Measurements from ENCODE around the gene PACRG. TPM values are rescaled to one million over a fixed set of nuclear protein-coding genes. Genes with fewer than 3 reads are reported as not detected.
A peak's percentile ranks its signal among the peaks of the same experiment; 100 is the strongest.

Gene PACRG
- total RNA-seq, 1 donor from 2014 or later, result 10.5 TPM

DNA sequence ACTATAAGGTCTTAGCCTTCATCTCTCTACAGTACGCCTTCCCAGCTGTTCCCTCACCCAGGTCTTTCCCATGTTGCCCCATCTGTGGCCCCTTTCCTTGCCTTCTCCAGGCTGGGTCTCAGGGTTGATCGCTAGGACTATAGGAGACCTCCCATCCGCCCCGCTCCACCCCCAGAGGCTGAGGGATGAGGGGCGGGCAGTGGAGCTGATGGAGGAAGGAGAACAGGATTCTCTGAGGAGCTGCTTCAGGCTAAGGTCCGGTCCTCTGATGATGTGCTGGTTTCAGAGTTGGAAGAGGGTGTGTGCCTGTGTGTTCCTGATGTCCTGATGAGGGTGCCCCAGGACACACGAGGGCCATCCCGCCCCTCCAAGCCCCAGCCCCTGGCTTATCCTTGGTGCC lies 531.9 kb downstream of the PACRG start:
- DNase-seq, result no peak
- no peaks in the 10 kb centered on the region for H3K27me3 ChIP-seq (ENCODE audit: low read depth)
- intact Hi-C loops (cut with micrococcal nuclease), result no loop called here
- TF ChIP-seq, protein P1, sequence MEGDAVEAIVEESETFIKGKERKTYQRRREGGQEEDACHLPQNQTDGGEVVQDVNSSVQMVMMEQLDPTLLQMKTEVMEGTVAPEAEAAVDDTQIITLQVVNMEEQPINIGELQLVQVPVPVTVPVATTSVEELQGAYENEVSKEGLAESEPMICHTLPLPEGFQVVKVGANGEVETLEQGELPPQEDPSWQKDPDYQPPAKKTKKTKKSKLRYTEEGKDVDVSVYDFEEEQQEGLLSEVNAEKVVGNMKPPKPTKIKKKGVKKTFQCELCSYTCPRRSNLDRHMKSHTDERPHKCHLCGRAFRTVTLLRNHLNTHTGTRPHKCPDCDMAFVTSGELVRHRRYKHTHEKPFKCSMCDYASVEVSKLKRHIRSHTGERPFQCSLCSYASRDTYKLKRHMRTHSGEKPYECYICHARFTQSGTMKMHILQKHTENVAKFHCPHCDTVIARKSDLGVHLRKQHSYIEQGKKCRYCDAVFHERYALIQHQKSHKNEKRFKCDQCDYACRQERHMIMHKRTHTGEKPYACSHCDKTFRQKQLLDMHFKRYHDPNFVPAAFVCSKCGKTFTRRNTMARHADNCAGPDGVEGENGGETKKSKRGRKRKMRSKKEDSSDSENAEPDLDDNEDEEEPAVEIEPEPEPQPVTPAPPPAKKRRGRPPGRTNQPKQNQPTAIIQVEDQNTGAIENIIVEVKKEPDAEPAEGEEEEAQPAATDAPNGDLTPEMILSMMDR (IDR thresholded peaks at IDR 0.05; ENCODE audit: borderline replicate concordance), result no peak
- H3K4me1 ChIP-seq, result peaks cover 45% of the 10 kb centered on the region
- H3K27ac ChIP-seq (replicated peaks), result peak overlapping the region; percentile 73
- no peaks in the 10 kb centered on the region for H3K36me3 ChIP-seq
- no peaks in the 10 kb centered on the region for H3K9me3 ChIP-seq (replicated peaks)
- H3K4me3 ChIP-seq, result peak overlapping the region; percentile 52

DNA sequence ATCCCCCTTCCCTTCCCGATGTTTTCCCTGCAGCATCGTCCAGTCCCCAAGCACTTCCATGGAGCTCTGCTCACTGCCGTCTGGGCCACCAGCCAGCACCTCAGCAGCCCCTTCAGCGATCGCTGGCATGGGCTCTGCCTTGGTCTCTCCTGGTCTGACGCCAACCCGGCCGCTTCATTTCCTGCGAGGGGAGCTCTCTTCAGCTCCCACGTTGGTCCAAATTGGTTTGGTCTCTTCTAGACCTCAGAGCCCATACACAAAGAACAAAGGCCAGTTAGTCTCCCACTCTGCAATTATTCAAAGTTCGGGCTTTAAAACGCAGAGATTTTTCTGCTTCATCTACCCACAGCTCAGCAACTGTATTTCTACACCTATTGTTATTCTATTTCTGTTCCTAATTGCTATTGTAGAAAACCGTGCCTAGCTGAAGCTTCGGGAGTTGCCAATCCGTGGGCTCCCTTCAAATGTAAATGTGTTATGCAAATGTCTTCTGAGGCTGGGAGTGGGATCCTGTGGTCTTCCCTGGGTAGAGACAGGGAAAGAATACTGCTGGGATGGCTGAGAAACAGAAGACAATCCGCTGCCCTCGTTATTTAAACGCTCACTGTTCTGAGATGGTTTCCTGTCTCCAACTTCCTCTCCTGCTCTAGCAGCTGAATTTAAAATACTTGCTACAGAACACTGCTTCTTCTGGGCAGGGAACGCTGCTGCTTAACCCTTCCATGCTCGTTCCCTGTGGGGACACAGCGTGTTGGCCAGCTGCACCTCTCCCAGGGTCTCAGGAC lies 532.5 kb downstream of the PACRG start:
- intact Hi-C loops (cut with micrococcal nuclease), result no loop called here

DNA sequence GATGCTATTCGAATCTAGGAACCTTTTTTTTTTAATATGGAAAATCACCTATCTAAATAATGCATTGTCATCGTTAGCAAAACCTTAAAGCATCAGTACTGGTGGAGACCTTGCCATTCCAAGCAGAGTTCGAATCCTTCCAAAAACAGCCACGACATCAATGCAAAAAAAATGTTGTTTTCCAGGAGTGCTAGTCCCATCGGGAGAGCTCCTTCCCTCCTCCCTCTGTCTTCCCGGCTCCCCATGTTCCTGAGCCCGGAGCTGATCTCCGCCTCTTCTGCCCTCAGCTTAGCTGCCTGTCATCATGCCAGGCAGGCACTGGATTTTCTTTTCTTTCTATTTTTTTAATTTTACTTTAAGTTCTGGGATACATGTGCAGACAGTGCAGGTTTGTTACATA lies 533.1 kb downstream of the PACRG start:
- DNase-seq, result no peak
- Histone ChIP-seq H3K4me1 (peaks cover 51% of the 10 kb centered on the region), H3K36me3 (no peaks in the 10 kb centered on the region), H3K27ac (replicated peaks) (peak overlapping the region; percentile 73), H3K4me3 (peak overlapping the region; percentile 52), H3K9me3 (replicated peaks) (no peaks in the 10 kb centered on the region), H3K27me3 (ENCODE audit: low read depth) (no peaks in the 10 kb centered on the region)
- TF ChIP-seq, protein P1 (IDR thresholded peaks at IDR 0.05; ENCODE audit: borderline replicate concordance), result no peak
- intact Hi-C loops (cut with micrococcal nuclease), result no loop called here

More for the DNA sequence above, 532.5 kb downstream of the PACRG start:
- H3K4me3 ChIP-seq, result peak overlapping the region; percentile 52
- H3K36me3 ChIP-seq, result no peaks in the 10 kb centered on the region
- peaks cover 51% of the 10 kb centered on the region for H3K4me1 ChIP-seq
- H3K27me3 ChIP-seq (ENCODE audit: low read depth), result no peaks in the 10 kb centered on the region
- no peaks in the 10 kb centered on the region for H3K9me3 ChIP-seq (replicated peaks)
- TF ChIP-seq, protein P1 (IDR thresholded peaks at IDR 0.05; ENCODE audit: borderline replicate concordance), result no peak
- H3K27ac ChIP-seq (replicated peaks), result peak overlapping the region; percentile 73
- no peak for DNase-seq

DNA sequence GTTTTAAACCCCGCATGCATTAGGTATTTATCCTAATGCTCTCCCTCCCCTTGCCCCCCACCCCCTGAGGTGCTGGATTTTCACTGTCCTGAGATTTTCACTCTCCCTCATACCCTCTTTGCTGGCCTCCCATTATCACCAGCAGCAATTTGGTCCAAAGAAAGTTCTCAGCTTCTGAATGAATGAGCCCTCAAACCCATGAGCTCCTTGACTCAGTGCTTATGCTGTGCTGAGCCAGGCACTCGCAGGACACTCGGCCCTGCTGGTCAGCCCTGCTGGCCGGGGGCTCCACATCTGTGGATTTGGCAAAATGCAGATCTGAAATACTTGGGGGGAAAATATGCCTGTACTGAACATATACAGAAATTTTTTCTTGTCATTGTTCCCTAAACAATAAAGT lies 533.6 kb downstream of the PACRG start:
- no peak for DNase-seq
- H3K9me3 ChIP-seq (replicated peaks), result no peaks in the 10 kb centered on the region
- no peaks in the 10 kb centered on the region for H3K27me3 ChIP-seq (ENCODE audit: low read depth)
- TF ChIP-seq, protein P1 (IDR thresholded peaks at IDR 0.05; ENCODE audit: borderline replicate concordance), result no peak
- H3K27ac ChIP-seq (replicated peaks), result peak overlapping the region; percentile 73
- intact Hi-C loops (cut with micrococcal nuclease), result no loop called here
- H3K4me3 ChIP-seq, result peak overlapping the region; percentile 52
- no peaks in the 10 kb centered on the region for H3K36me3 ChIP-seq
- H3K4me1 ChIP-seq, result peaks cover 51% of the 10 kb centered on the region

DNA sequence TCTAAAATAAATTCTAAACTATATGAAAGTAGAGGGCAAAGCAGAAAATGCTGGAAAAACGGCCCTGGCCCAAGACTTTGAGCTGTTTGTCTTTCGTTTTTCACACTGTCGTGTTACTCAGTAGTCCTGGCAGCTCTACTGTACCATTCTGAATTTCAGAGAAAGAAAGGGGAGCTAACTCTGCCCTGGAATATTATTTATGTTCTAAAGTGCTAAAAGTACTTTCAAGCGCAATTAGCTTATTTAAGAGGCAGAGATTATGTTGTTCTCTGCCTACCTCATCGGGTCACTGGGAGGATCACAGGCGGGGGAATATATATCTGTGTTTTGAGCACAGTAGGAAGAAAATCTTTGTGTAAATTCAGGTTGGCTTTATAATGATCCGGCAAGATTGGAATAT lies 534.3 kb downstream of the PACRG start:
- intact Hi-C loops (cut with micrococcal nuclease), result no loop called here
- peak overlapping the region; percentile 73 for H3K27ac ChIP-seq (replicated peaks)

More for the DNA sequence above, 534.3 kb downstream of the PACRG start:
- Histone ChIP-seq H3K27me3 (ENCODE audit: low read depth) (no peaks in the 10 kb centered on the region), H3K4me3 (no peak overlapping the region), H3K9me3 (replicated peaks) (no peaks in the 10 kb centered on the region), H3K4me1 (peaks cover 51% of the 10 kb centered on the region), H3K36me3 (no peaks in the 10 kb centered on the region)
- TF ChIP-seq, protein P1 (IDR thresholded peaks at IDR 0.05; ENCODE audit: borderline replicate concordance), result no peak
- no peak for DNase-seq
